ENCODE measurements around the gene SULF2. TPM values are rescaled to one million over a fixed set of nuclear protein-coding genes. Genes with fewer than 3 reads are reported as not detected.

SULF2 gene
- total RNA-seq, 4 donors from 2014 or later = 41.2 to 177 (median 62.3) TPM

- no peak for ATAC-seq
- no peaks in the 10 kb centered on the region for H3K27me3 ChIP-seq
- H3K9me3 ChIP-seq = no peaks in the 10 kb centered on the region
- 49 to 61% methylated on average over 5 of the region's 5 CpGs for WGBS, 2 donors (ENCODE audit: low coverage in 1 of 2)
- TF ChIP-seq CTCF (IDR thresholded peaks at IDR 0.05) = no peak
- H3K36me3 ChIP-seq = peaks cover 0 to 24% of the 10 kb centered on the region in 2 donors
- H3K27ac ChIP-seq = no peak overlapping the region
- peaks cover 0 to 24% (median 14%) of the 10 kb centered on the region in 3 donors for H3K4me1 ChIP-seq
- no peak overlapping the region for H3K4me3 ChIP-seq
These were observed 81.5 kb downstream of the SULF2 start for GRCh38 chr20:47703748-47704147.

GRCh38 chr20:47701612-47702011 is 83.7 kb downstream of the SULF2 start:
- TF ChIP-seq CTCF (IDR thresholded peaks at IDR 0.05) = no peak
- TF ChIP-seq POLR2A (IDR thresholded peaks at IDR 0.05) = no peak
- no peak for TF ChIP-seq POLR2AphosphoS5 (IDR thresholded peaks at IDR 0.05)
- TF ChIP-seq EP300 (IDR thresholded peaks at IDR 0.05) = no peak
- WGBS, 2 donors (ENCODE audit: low coverage in 1 of 2) = 92 to 93% methylated on average over 14 to 15 of the region's 15 CpGs
- H3K9me3 ChIP-seq = no peaks in the 10 kb centered on the region
- H3K4me3 ChIP-seq = no peak overlapping the region
- H3K36me3 ChIP-seq = peaks cover 0 to 32% of the 10 kb centered on the region in 2 donors
- no peak for ATAC-seq
- H3K4me1 ChIP-seq = peaks cover 0 to 19% (median 14%) of the 10 kb centered on the region in 3 donors
- H3K27me3 ChIP-seq = no peaks in the 10 kb centered on the region
- H3K27ac ChIP-seq = no peak overlapping the region

DNA sequence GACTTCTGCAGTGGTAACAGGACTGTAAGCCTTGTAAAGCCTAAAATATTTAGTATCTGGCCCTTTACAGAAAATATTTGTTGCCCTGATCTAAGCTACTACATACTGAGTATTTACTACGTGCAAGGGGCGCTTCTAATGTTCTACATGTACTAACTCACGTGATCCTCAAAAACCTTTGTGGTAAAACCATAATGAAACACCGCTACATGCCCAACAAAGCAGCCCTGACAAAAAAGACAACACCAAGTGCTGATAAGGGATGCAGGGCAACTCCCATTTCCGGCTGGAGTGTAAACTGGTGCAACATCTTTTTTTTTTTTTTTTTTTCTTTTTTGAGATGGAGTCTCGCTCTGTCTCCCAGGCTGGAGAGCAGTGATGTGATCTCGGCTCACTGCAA is 85.0 kb downstream of the SULF2 start:
- Histone ChIP-seq H3K27ac (no peak overlapping the region), H3K4me1 (peaks cover 0 to 18% (median 12%) of the 10 kb centered on the region in 3 donors), H3K36me3 (peaks cover 0 to 32% of the 10 kb centered on the region in 2 donors), H3K9me3 (no peaks in the 10 kb centered on the region), H3K27me3 (no peaks in the 10 kb centered on the region), H3K4me3 (no peak overlapping the region)
- TF ChIP-seq EP300 (IDR thresholded peaks at IDR 0.05) (no peak), POLR2AphosphoS5 (IDR thresholded peaks at IDR 0.05) (no peak), CTCF (IDR thresholded peaks at IDR 0.05) (no peak), POLR2A (IDR thresholded peaks at IDR 0.05) (no peak)
- WGBS, 2 donors (ENCODE audit: low coverage in 1 of 2) = 65 to 79% methylated on average over 5 to 6 of the region's 7 CpGs
- ATAC-seq = no peak

DNA sequence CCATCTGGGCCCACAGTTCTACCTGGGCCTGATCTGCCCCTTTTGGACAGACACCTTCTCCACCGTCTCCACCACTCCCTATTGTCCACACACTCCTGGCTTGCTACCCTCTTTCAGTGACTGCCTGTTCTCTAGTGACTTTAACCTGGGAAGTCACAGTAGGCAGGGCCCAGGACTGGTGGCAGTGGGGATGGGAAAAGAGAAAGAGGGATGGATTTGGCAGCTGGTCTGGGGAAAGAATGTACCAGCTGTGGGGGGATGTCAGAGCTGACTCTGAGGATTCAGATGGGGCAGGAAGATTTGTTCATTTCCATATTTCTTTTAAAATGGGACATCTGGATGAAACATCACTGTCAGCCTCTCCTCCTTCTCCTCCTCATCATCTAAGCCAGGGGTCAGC is 85.5 kb downstream of the SULF2 start:
- H3K27ac ChIP-seq = no peak overlapping the region
- H3K9me3 ChIP-seq = no peaks in the 10 kb centered on the region
- ATAC-seq = no peak
- peaks cover 0 to 32% of the 10 kb centered on the region in 2 donors for H3K36me3 ChIP-seq
- no CpG with 5 or more reads among the region's 1 CpG for WGBS, 2 donors (ENCODE audit: low coverage in 1 of 2)
- no peak for TF ChIP-seq POLR2A (IDR thresholded peaks at IDR 0.05)
- no peak for TF ChIP-seq EP300 (IDR thresholded peaks at IDR 0.05)
- TF ChIP-seq POLR2AphosphoS5 (IDR thresholded peaks at IDR 0.05) = no peak
- no peak for TF ChIP-seq CTCF (IDR thresholded peaks at IDR 0.05)
- H3K4me3 ChIP-seq = no peak overlapping the region
- H3K4me1 ChIP-seq = peaks cover 0 to 17% (median 8%) of the 10 kb centered on the region in 3 donors
- H3K27me3 ChIP-seq = no peaks in the 10 kb centered on the region

- no peaks in the 10 kb centered on the region for H3K9me3 ChIP-seq
- H3K27me3 ChIP-seq = no peaks in the 10 kb centered on the region
- TF ChIP-seq EP300 (IDR thresholded peaks at IDR 0.05) = no peak
- TF ChIP-seq POLR2A (IDR thresholded peaks at IDR 0.05) = no peak
- TF ChIP-seq CTCF (IDR thresholded peaks at IDR 0.05) = no peak
- TF ChIP-seq POLR2AphosphoS5 (IDR thresholded peaks at IDR 0.05) = no peak
- no peak for ATAC-seq
- no peak overlapping the region for H3K4me3 ChIP-seq
- peaks cover 0 to 11% (median 0%) of the 10 kb centered on the region in 3 donors for H3K4me1 ChIP-seq
- WGBS, 2 donors (ENCODE audit: low coverage in 1 of 2) = 74 to 85% methylated on average over 2 to 4 of the region's 6 CpGs
- peaks cover 0 to 32% of the 10 kb centered on the region in 2 donors for H3K36me3 ChIP-seq
- no peak overlapping the region for H3K27ac ChIP-seq
These were observed 87.1 kb downstream of the SULF2 start for GRCh38 chr20:47698142-47698541.
